Central memory CD4-positive, alpha-beta T cell (primary cell): ENCODE results near the gene MDK.
"Not testable (repeated sequence)": the region's sequence is repeated elsewhere in the genome, so short reads cannot be mapped to it uniquely, and the experiment has no call there.

ENCODE experiments used
- DNase-seq: peaks from one replicate; pipeline ENCODE4 v3.0.0; 2022

The MDK gene

DNA sequence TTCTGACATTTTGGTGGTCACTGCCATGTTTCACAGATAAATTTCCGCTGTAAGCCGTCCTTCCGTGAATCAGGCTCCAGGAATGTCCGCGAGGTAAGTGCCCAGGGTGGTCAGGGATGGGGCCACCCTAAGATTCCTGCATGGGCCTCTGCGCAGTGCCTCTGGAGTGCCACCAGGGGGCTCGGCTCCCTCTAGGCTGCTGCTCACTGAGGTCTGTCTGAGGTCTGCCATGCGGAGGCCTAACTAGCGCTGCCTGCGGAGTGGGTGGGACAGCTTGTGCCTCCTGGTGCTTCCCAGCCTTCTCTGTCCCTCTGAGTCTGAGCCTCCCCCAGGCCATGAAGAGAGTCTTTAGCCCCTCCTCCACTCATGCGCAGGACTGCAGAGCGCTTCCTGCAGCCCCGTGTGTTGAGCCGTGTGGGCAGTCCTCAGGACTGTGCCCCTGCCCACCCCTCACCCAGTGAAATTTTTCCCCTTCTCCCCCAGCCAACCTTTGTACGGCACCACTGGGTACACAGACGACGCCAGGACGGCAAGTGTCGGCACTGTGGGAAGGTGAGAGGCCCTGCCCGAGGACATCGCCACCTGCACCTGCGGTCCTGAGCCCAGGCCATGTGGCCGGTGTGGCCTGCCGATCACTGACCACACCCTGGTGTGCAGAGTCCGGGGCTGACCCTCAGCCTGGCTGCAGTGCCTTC, 11.9 kb upstream of the MDK start:
- peak; percentile 36 for DNase-seq

DNA sequence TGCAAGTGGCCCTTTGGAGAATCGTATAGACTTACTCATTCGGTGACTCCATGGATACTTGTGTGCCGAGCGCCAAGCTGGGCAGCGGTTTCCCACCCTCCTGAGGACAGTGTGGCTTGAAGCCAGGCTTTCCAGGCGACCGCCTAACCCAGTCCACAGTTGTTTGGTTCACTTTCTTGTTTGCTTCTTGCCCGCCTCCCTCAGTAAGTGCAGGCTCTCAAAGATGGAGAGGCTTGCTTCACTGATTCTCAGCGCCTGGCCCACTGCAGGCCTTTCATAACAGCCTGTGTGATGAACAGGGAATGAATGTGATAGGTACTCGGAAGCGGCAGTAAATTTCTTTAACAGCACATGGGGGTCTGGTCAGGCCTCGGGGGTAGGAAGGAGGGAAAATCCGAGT, 11.2 kb upstream of the MDK start:
- no peak for DNase-seq

DNA sequence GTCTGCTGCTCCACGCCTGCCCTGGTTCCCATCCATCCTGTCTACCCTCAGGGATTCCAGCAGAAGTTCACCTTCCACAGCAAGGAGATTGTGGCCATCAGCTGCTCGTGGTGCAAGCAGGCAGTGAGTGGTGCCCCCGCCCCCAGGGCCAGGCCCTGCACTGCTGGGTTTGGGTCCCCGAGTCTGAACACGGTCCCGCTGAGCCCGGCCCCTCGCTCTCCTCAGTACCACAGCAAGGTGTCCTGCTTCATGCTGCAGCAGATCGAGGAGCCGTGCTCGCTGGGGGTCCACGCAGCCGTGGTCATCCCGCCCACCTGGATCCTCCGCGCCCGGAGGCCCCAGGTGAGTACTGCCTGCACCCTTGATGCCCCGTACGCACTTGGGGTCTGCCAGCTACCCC, 10.2 kb upstream of the MDK start:
- not testable (repeated sequence) for DNase-seq

GRCh38 chr11:46372086-46372485, 9.4 kb upstream of the MDK start:
- DNase-seq = no peak

DNA sequence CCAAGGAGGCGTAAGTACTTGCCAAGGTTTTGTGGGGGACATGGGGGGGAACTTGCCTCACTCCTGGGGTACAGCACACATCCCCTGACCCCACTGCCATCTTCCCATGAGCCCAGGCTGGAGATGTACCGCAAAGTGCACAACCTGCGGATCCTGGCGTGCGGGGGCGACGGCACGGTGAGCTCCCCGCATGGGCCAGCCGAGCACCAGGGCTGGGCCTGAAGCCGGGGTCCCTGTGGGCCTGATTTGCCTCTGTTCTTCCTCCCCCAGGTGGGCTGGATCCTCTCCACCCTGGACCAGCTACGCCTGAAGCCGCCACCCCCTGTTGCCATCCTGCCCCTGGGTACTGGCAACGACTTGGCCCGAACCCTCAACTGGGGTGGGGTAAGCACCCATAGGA, 9.0 kb upstream of the MDK start:
- not testable (repeated sequence) for DNase-seq

DNA sequence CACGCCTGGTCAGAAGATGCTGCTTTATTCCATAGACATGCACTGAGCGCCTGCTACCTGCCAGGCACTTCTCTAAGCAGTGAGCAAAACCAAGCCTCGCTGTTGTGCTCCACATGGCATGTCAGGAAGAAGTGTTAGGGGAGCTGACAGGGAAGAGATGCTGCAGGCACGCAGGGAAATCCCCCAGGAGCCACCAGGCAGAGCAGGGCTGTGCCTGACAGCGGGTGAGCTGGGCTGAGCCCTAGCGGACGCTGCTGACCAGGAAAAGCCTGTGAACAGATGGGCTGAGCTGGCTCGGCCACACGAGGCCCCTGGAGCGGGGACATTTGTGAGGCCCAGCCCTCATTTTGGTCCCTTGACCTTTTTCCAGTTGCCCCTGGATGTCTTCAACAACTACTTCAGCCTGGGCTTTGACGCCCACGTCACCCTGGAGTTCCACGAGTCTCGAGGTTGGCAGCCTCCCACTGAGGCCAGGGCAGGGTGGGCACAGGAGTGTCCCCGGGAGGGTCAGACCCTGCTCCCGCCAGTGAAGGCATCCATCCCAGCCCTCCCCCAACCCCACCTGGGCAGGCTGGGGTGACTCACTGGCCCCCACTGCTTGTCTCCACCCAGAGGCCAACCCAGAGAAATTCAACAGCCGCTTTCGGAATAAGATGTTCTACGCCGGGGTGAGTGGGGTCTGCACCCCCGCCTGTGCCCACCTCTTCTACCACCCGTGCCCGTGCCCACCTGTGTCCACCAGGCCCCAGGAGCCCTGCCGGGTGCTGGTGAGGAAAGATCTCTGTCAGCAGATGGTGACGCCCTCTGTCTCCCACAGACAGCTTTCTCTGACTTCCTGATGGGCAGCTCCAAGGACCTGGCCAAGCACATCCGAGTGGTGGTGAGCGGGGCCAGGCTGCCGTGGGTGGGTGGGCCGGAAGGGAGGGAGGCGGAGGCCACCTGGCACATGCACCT, 7.4 kb upstream of the MDK start:
- DNase-seq = no peak

DNA sequence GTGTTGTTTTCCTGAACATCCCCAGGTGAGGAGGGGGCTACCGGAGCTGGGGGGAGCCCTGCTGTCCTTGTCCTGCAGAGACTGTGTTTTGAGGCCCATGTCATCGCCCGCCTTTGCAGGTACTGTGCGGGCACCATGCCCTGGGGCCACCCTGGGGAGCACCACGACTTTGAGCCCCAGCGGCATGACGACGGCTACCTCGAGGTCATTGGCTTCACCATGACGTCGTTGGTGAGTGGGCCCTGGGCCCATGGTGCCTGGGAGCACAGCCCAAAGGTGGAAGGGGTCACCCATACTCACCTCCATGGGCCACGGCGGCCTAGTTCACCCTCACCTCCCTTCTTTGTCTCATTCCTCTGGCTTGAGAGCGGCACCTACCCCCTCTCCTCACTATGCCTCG, 6.7 kb upstream of the MDK start:
- DNase-seq = no peak

DNA sequence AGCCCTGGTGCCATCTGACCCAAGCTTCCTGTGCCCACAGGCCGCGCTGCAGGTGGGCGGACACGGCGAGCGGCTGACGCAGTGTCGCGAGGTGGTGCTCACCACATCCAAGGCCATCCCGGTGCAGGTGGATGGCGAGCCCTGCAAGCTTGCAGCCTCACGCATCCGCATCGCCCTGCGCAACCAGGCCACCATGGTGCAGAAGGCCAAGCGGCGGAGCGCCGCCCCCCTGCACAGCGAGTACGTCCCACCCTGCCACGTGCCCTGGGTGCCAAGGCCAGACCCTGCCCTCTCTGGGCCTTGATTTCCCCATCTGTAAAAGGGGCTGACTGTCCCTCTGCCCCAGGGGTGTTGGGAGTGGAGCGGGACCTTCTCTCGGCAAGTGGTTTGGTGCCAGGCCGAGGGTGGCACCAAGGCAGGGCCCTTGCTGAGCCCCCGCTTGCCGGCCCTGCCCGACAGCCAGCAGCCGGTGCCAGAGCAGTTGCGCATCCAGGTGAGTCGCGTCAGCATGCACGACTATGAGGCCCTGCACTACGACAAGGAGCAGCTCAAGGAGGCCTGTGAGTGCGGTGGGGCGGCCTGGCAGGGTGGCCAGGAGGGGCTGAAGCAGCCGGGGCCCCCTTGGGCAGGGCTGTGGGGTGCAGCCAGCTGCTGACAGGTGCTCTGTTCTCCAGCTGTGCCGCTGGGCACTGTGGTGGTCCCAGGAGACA, 5.9 kb upstream of the MDK start:
- DNase-seq = no peak

DNA sequence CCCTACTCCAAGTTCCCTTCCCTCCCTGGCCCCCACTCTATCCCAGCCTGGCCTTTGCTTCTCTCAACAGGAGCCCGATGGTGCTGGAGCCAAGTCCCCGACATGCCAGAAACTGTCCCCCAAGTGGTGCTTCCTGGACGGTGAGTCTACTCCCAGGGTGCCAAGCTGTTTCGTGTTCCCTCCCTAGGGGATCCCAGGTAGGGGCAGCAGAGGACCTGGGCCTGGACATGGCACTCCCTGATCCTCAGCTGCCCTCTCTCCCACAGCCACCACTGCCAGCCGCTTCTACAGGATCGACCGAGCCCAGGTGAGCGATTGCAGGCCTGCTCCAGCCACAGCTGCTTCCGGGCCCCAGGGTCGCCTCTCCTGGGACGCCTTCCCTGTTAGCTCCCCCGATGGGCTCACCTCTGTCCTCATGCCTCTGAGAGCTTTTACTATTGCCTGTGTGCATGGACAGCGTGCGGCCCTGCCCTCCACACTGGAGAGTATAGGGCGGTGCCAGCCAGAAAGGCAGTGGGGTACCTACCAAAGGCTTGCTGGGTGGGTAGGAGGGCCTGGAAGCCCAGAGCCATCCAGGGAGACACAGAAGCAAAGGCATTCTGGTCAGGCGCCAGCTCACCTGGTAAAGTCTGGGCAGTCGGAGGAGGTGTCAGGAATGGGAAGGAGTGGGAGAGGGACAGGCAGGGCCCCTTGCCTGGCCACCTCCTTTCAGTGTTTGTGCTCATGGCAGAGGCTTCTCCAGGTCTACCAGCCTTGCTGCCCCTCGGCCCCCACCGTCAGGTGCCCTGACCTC, 5.0 kb upstream of the MDK start:
- no peak for DNase-seq

- no peak for DNase-seq
These were observed 4.2 kb upstream of the MDK start for GRCh38 chr11:46377290-46377689.

GRCh38 chr11:46377831-46378230, 3.6 kb upstream of the MDK start:
- DNase-seq = no peak

DNA sequence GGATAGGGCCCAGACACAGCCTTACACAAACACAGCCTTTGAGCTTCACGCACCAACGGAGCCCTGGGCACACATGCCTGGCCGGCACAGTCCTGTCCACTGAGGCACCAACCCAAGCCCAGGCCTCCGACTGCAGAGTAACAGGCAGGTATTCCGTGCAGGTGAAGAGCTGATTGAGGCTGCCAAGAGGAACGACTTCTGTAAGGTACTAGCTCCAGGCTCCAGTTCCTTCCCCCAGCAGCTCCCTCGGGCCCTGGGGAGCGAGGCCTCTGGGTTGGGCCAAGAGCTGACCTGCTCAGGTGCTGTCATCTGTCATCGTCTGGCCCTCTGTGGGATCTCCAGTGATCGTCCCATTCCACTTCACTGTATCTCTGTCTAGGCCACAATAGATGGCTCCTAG, 3.2 kb upstream of the MDK start:
- no peak for DNase-seq

DNA sequence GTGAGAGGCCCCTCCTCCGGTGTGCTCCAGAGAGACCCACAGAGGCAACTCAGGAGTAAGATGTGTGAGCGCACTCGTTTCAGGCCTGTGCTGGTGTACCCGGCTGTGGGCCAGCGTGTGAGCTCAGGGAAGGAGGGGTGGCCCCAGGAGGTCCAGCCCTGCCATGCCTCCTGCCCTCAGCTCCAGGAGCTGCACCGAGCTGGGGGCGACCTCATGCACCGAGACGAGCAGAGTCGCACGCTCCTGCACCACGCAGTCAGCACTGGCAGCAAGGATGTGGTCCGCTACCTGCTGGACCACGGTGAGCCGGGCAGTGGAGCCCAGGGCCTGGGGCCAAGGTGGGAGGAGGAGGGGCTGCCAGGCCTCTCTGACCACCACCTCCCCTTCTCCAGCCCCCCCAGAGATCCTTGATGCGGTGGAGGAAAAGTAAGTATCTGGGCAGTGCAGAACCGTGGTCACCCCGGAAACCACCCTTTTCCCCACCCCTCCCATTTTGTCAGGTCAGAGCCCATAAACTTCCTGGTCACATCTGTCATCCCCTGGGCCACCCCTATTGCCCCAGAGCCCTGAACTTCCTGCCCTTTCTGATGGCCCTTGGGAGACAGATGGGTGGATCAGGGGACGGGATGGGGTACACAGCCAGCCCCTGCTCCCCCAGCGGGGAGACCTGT, 2.5 kb upstream of the MDK start:
- DNase-seq = no peak

DNA sequence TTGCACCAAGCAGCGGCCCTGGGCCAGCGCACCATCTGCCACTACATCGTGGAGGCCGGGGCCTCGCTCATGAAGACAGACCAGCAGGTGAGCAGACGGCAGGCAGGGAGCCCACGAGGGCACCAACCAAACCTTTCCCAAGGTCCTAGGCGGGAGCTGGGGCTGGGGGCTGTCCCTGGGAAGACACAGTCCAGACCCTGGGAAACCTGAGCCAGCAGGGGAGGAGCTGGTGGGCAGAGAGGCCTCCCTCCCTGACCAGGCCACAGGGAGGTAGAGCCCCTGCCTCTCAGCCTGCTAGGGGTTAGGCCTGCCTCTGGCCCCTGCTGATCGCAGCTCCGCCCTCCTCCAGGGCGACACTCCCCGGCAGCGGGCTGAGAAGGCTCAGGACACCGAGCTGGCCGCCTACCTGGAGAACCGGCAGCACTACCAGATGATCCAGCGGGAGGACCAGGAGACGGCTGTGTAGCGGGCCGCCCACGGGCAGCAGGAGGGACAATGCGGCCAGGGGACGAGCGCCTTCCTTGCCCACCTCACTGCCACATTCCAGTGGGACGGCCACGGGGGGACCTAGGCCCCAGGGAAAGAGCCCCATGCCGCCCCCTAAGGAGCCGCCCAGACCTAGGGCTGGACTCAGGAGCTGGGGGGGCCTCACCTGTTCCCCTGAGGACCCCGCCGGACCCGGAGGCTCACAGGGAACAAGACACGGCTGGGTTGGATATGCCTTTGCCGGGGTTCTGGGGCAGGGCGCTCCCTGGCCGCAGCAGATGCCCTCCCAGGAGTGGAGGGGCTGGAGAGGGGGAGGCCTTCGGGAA, 1.8 kb upstream of the MDK start:
- not testable (repeated sequence) for DNase-seq

- DNase-seq = peak; percentile 31
These were observed 975 bp upstream of the MDK start for GRCh38 chr11:46380340-46381047.

GRCh38 chr11:46381819-46382645, 563 bp downstream of the MDK start:
- DNase-seq = no peak

DNA sequence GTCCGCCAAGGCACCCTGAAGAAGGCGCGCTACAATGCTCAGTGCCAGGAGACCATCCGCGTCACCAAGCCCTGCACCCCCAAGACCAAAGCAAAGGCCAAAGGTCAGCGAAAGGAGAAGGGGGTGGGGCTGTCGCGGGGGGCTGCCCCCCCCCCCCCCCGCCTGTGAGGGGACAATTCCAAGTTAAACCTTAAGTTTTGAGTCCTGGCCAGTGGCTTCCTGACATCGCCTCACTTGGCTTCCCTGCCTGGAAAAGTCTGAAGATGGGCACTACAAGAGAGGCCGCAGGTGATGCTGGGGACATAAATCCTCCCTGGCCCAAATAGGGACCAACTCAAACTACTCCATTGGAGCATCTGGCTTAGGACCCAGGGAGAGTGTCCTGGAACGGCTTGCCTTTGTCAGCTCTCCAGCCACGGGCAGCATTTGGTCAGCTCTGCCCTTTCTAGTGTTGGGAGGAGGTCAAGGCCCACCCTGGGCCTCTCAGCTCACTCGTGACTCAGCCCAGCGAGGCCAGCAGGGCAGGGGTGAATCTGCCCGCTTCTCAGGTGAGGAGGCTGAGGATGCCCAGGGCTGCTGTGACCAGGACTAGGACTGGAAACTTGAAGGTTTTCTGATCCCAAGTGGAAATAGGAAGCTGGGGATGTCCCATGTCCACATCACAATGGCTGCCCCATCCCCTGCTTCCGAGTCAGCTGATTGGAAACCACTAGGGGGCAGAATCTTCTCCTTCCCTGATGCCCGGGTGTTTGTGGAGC, 1.4 kb downstream of the MDK start:
- DNase-seq = no peak

- no peak for DNase-seq
These were observed 1.9 kb downstream of the MDK start for GRCh38 chr11:46383404-46383758.
